Tibial nerve (tissue), 4 donors: ENCODE data around the gene LRBA. TPM values are rescaled to one million over a fixed set of nuclear protein-coding genes. Genes with fewer than 3 reads are reported as not detected.

Experiments used
- DNase-seq, 2 donors: peaks; one replicate each; pipeline ENCODE4 v3.0.0-alpha.2; 2019; ENCODE audit warnings: low spot score in 2 of 2
- H3K27ac ChIP-seq, 4 donors: fragments of 200-600 bp; sonication (generic) in 3 of 4; one replicate each; pipeline ENCODE4 v1.5.1; 2017 to 2019; ENCODE audit warnings: mild to moderate bottlenecking in 1 of 4
- H3K27me3 ChIP-seq, 2 donors: fragments of 200-600 bp; sonication (generic) in 1 of 2; one replicate each; pipeline versions ENCODE4 v1.5.1 to v1.6.0; 2017 to 2019
- H3K36me3 ChIP-seq, 3 donors: fragments of 200-600 bp; sonication (generic); one replicate each; pipeline ENCODE4 v1.5.1; 2018 to 2019
- H3K4me1 ChIP-seq, 4 donors: fragments of 200-600 bp; sonication (generic) in 3 of 4; one replicate each; pipeline ENCODE4 v1.5.1; 2017 to 2019
- H3K4me3 ChIP-seq, 4 donors: fragments of 200-600 bp; sonication (generic) in 3 of 4; one replicate each; pipeline ENCODE4 v1.5.1; 2017 to 2019; ENCODE audit warnings: mild to moderate bottlenecking in 1 of 4, moderate library complexity in 1 of 4
- H3K9me3 ChIP-seq, 4 donors: fragments of 200-600 bp; sonication (generic) in 3 of 4; one replicate each; pipeline ENCODE4 v1.5.1; 2017 to 2019
- EP300 ChIP-seq, 2 donors: sonication (generic); formaldehyde crosslinking; IDR thresholded peaks; one replicate each; pipeline ENCODE4 v1.6.1; 2017; ENCODE audit warnings: antibody characterized with exemption in 2 of 2, mild to moderate bottlenecking in 1 of 2
- POLR2A ChIP-seq, 2 donors: fragments of 450-650 bp; IDR thresholded peaks; one replicate each; pipeline ENCODE4 v1.6.1; 2017; ENCODE audit warnings: antibody characterized with exemption in 2 of 2, mild to moderate bottlenecking in 2 of 2, moderate library complexity in 2 of 2
- WGBS, 2 donors: methylation state at CpG; one replicate each; pipeline ENCODE4 v1.1.5; 2018; 5-methylcytosine and 5-hydroxymethylcytosine counted together
- total RNA-seq, 4 donors: library from RNA; depleted of rRNA; stranded (reverse); fragments of >200 nt; gene quantifications; one replicate each; pipeline ENCODE4 v1.1.0, GENCODE V29; 2016
- TF ChIP-seq, protein P1 (sequence below), 5 experiments: fragments of 200-600 bp in 3 of 5; fragments of 450-650 bp in 2 of 5; sonication (generic) in 3 of 5; IDR thresholded peaks; one replicate each; pipeline ENCODE4 v1.5.1; 2016 to 2019; ENCODE audit warnings: antibody characterized with exemption in 5 of 5, mild to moderate bottlenecking in 3 of 5, moderate library complexity in 2 of 5

The LRBA gene
- total RNA-seq, 4 donors from 2014 or later = 35.4 to 43.1 (median 38.0) TPM

DNA sequence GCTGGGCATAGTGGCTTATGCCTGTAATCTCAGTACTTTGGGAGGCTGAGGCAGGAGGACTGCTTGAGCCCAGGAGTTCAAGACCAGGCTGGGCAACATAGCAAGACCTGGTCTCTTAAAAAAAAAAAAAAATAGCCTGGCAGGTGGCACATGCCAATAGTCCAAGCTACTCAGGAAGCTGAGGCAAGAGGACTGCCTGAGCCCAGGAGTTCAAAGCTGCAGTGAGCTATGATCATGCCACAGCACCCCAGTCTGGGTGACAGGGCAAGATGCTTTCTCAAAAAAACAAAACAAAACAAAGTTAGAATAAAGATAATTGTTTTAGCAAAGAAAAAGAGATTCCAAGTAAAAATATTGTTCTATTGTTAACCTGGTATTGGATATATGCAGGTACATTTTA is 75.0 kb downstream of the LRBA start:
- TF ChIP-seq EP300 (IDR thresholded peaks at IDR 0.05) = no peak
- TF ChIP-seq, protein P1, sequence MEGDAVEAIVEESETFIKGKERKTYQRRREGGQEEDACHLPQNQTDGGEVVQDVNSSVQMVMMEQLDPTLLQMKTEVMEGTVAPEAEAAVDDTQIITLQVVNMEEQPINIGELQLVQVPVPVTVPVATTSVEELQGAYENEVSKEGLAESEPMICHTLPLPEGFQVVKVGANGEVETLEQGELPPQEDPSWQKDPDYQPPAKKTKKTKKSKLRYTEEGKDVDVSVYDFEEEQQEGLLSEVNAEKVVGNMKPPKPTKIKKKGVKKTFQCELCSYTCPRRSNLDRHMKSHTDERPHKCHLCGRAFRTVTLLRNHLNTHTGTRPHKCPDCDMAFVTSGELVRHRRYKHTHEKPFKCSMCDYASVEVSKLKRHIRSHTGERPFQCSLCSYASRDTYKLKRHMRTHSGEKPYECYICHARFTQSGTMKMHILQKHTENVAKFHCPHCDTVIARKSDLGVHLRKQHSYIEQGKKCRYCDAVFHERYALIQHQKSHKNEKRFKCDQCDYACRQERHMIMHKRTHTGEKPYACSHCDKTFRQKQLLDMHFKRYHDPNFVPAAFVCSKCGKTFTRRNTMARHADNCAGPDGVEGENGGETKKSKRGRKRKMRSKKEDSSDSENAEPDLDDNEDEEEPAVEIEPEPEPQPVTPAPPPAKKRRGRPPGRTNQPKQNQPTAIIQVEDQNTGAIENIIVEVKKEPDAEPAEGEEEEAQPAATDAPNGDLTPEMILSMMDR (IDR thresholded peaks at IDR 0.05) = no peak
- TF ChIP-seq POLR2A (IDR thresholded peaks at IDR 0.05) = no peak
- Histone ChIP-seq H3K4me3 (no peak overlapping the region), H3K27me3 (no peaks in the 10 kb centered on the region), H3K27ac (no peak overlapping the region), H3K9me3 (no peaks in the 10 kb centered on the region), H3K36me3 (no peaks in the 10 kb centered on the region), H3K4me1 (peaks cover 0 to 5% (median 0%) of the 10 kb centered on the region in 4 donors)
- DNase-seq = no peak

DNA sequence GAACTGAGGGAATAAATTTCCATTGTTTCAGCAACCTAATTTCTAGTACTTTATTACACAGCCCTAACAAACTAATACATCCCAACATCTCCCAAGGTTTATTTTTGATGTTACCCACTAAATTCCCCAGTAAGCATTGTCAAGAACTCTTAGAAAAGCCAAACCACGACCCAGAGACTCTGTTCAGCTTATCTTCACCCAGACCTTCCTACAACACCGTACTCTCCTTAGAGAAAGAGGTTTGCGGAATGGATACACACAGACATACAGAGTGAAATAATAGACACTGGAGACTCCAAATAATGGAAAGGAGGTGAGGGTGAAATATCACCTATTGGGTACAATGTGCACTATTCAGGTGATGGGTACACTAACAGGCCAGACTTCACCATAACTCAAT is 75.6 kb downstream of the LRBA start:
- Histone ChIP-seq H3K4me1 (peaks cover 0 to 5% (median 0%) of the 10 kb centered on the region in 4 donors), H3K27ac (no peak overlapping the region), H3K36me3 (no peaks in the 10 kb centered on the region), H3K9me3 (no peaks in the 10 kb centered on the region), H3K27me3 (no peaks in the 10 kb centered on the region), H3K4me3 (no peak overlapping the region)
- no peak for DNase-seq
- WGBS, 2 donors = 89 to 90% methylated on average over 3 of the region's 3 CpGs
- no peak for TF ChIP-seq POLR2A (IDR thresholded peaks at IDR 0.05)
- TF ChIP-seq, protein P1 (IDR thresholded peaks at IDR 0.05) = no peak
- no peak for TF ChIP-seq EP300 (IDR thresholded peaks at IDR 0.05)

DNA sequence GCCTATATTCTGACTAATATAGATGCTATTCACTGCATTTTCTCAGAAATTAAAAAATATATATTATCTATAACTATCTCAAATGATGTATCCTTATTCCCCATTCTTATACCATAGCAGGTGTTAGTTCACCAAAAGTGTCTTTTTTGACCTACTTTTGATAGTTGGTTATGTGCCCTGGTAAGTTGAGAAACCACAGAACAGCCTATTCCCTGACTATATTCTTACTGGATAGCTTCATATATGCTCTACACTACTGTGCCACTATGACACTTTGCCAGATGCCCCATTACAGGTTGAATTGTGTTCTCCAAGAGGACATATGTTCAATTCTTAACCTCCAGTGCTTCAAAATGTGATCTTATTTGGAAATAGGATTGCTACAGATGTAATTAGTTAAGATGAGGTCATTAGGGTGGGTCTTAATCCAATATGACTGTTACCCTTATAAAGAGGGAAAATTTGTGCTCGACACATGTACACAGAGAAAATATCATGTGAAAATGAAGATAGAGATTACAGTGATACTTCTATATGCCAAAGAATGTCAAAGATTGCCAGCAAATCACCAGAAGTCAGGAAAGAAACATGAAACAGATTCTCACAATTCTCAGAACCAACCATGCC is 76.1 kb downstream of the LRBA start:
- H3K27me3 ChIP-seq = no peaks in the 10 kb centered on the region
- H3K4me1 ChIP-seq = peaks cover 0 to 5% (median 0%) of the 10 kb centered on the region in 4 donors
- no peak overlapping the region for H3K27ac ChIP-seq
- TF ChIP-seq, protein P1 (IDR thresholded peaks at IDR 0.05) = no peak
- TF ChIP-seq EP300 (IDR thresholded peaks at IDR 0.05) = no peak
- TF ChIP-seq POLR2A (IDR thresholded peaks at IDR 0.05) = no peak
- H3K9me3 ChIP-seq = no peaks in the 10 kb centered on the region
- no peak overlapping the region for H3K4me3 ChIP-seq
- H3K36me3 ChIP-seq = no peaks in the 10 kb centered on the region
- WGBS, 2 donors = 86 to 97% methylated on average over 1 of the region's 1 CpG
- no peak for DNase-seq

DNA sequence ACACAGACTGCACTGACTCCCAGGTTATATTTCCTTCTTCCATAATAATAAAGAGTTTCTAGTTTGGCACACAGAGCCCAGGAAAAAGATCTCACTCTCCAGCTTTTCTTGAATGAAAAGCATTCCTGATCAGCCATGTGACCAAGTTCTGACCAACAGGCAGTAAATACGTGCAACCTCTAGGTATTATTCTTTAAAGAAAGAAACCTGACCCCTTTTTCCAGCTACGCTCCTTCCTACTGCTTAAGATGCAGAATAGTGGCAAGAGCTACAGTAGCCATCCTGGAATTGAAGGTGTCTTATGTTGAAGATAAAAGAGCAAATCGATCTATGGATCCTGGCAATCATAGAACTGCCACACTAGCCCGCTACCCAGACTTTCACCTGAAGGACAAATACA is 76.7 kb downstream of the LRBA start:
- Histone ChIP-seq H3K36me3 (no peaks in the 10 kb centered on the region), H3K4me3 (no peak overlapping the region), H3K27me3 (no peaks in the 10 kb centered on the region), H3K4me1 (peaks cover 0 to 5% (median 0%) of the 10 kb centered on the region in 4 donors), H3K9me3 (no peaks in the 10 kb centered on the region), H3K27ac (no peak overlapping the region)
- WGBS, 2 donors = 78 to 79% methylated on average over 4 of the region's 4 CpGs
- TF ChIP-seq, protein P1 (IDR thresholded peaks at IDR 0.05) = no peak
- TF ChIP-seq EP300 (IDR thresholded peaks at IDR 0.05) = no peak
- no peak for TF ChIP-seq POLR2A (IDR thresholded peaks at IDR 0.05)
- no peak for DNase-seq

DNA sequence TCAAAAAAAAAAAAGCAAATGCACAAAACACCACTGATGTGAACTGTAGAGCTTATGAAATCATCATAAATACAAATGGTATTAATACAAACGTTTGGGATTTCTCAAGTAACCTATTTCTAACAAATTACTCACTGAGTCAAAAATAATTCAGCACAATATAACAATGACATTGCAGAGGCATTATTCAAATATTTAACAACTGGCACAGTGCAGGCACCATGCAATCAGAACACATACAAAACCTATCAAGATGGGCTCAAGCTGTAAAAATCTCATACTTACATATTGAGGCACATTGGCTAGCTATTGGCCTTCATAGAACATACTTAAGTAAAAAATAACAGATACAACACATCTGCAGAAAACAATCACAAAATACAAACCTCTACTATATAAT is 81.1 kb downstream of the LRBA start:
- Histone ChIP-seq H3K27ac (no peak overlapping the region), H3K4me3 (no peak overlapping the region), H3K27me3 (no peaks in the 10 kb centered on the region), H3K36me3 (no peaks in the 10 kb centered on the region), H3K4me1 (peaks cover 0 to 5% (median 0%) of the 10 kb centered on the region in 4 donors), H3K9me3 (no peaks in the 10 kb centered on the region)
- TF ChIP-seq POLR2A (IDR thresholded peaks at IDR 0.05) (no peak), EP300 (IDR thresholded peaks at IDR 0.05) (no peak)
- TF ChIP-seq, protein P1 (IDR thresholded peaks at IDR 0.05) = no peak
- no peak for DNase-seq
- 36 to 50% methylated on average over 1 of the region's 1 CpG for WGBS, 2 donors
